Measurements from ENCODE around the gene ARHGAP42.

The ARHGAP42 gene

GRCh38 chr11:100682247-100682969 is 4.7 kb upstream of the ARHGAP42 start:
- DNase-seq, result no peak

- no peak for DNase-seq
These were observed 4.0 kb upstream of the ARHGAP42 start for GRCh38 chr11:100683126-100683525.

GRCh38 chr11:100684101-100685065 is 2.7 kb upstream of the ARHGAP42 start:
- no peak for DNase-seq

GRCh38 chr11:100686476-100687053 is 523 bp upstream of the ARHGAP42 start:
- DNase-seq, result no peak

GRCh38 chr11:100687630-100688395 is 725 bp downstream of the ARHGAP42 start:
- DNase-seq, result peak; percentile 2

- no peak for DNase-seq
These were observed 2.1 kb downstream of the ARHGAP42 start for GRCh38 chr11:100689141-100689540.

GRCh38 chr11:100691896-100692653 is 5.0 kb downstream of the ARHGAP42 start:
- no peak for DNase-seq

GRCh38 chr11:100695911-100696310 is 8.8 kb downstream of the ARHGAP42 start:
- no peak for DNase-seq

- DNase-seq, result no peak
These were observed 16.1 kb downstream of the ARHGAP42 start for GRCh38 chr11:100703139-100703538.

- DNase-seq, result no peak
These were observed 16.9 kb downstream of the ARHGAP42 start for GRCh38 chr11:100703801-100704575.

- no peak for DNase-seq
These were observed 18.4 kb downstream of the ARHGAP42 start for GRCh38 chr11:100705447-100705846.

- no peak for DNase-seq
These were observed 19.1 kb downstream of the ARHGAP42 start for GRCh38 chr11:100706179-100706578.

- DNase-seq, result no peak
These were observed 22.3 kb downstream of the ARHGAP42 start for GRCh38 chr11:100709233-100709957.

- DNase-seq, result no peak
These were observed 24.9 kb downstream of the ARHGAP42 start for GRCh38 chr11:100711984-100712383.

- no peak for DNase-seq
These were observed 25.5 kb downstream of the ARHGAP42 start for GRCh38 chr11:100712583-100712982.

GRCh38 chr11:100715165-100715761 is 28.2 kb downstream of the ARHGAP42 start:
- DNase-seq, result no peak

- DNase-seq, result no peak
These were observed 29.8 kb downstream of the ARHGAP42 start for GRCh38 chr11:100716838-100717237.

- DNase-seq, result no peak
These were observed 32.3 kb downstream of the ARHGAP42 start for GRCh38 chr11:100719362-100719761.

- no peak for DNase-seq
These were observed 32.7 kb downstream of the ARHGAP42 start for GRCh38 chr11:100719809-100720221.

- DNase-seq, result no peak
These were observed 39.6 kb downstream of the ARHGAP42 start for GRCh38 chr11:100726680-100727079.
